GM12891 (cell line): Measurements from ENCODE around the gene PYCARD.

Experiments
- PAX5 ChIP-seq: IDR thresholded peaks from 2 replicates; pipeline ENCODE4 v1.6.1; 2011; ENCODE audit warnings: low read length, moderate library complexity, mild to moderate bottlenecking; ENCODE audit not compliant: insufficient read depth, severe bottlenecking
- POLR2A ChIP-seq: IDR thresholded peaks from 2 replicates; pipeline ENCODE4 v1.6.1; 2011; ENCODE audit warnings: low read depth, low read length, control low read depth
- POLR2AphosphoS5 ChIP-seq: IDR thresholded peaks from 2 replicates; pipeline ENCODE4 v1.6.1; 2011; ENCODE audit warnings: low read depth, low read length, control low read depth
- POU2F2 ChIP-seq: IDR thresholded peaks from 2 replicates; pipeline ENCODE4 v1.6.1; 2011; ENCODE audit warnings: low read depth, mild to moderate bottlenecking, control low read depth, low read length, moderate library complexity
- SPI1 ChIP-seq: IDR thresholded peaks from 2 replicates; pipeline ENCODE4 v1.6.1; 2011; ENCODE audit warnings: low read depth, low read length, control low read depth
- TAF1 ChIP-seq: IDR thresholded peaks from 2 replicates; pipeline ENCODE4 v1.6.1; 2011; ENCODE audit warnings: low read depth, low read length, control low read depth

DNA sequence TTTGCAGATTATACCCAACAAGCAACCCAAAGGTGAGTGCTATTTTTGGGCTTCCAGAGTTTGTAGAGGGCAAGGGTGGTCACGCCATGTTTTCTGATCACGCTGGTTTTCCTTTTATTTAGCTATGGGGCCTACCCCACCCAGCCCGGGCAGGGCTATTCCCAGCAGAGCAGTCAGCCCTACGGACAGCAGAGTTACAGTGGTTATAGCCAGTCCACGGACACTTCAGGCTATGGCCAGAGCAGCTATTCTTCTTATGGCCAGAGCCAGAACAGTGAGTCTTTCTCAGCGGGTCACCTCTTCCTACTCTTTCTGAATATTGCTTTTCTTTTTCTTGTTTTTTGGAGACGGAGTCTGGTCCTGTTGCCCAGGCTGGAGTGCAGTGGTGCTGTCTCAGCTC lies 20.2 kb downstream of the PYCARD start:
- TF ChIP-seq POLR2A, result no peak
- TF ChIP-seq TAF1, result no peak
- TF ChIP-seq POLR2AphosphoS5, result no peak; the same call in 1 of the 2 replicates
- no peak for TF ChIP-seq SPI1
- no peak for TF ChIP-seq POU2F2
- TF ChIP-seq PAX5, result no peak
